Subcutaneous adipose tissue (tissue), 4 donors: Measurements from ENCODE around the gene ZMIZ1. TPM values are rescaled to one million over a fixed set of nuclear protein-coding genes. Genes with fewer than 3 reads are reported as not detected.

Experiments used
- total RNA-seq, 4 donors: library from RNA; depleted of rRNA; stranded (reverse); fragments of >200 nt; gene quantifications; one replicate each; pipeline ENCODE4 v1.1.0, GENCODE V29; 2016
- TF ChIP-seq, protein P1 (sequence below): fragments of 450-650 bp; IDR thresholded peaks from one replicate; pipeline ENCODE4 v1.5.1; 2016; ENCODE audit warnings: low read depth, mild to moderate bottlenecking, control low read depth, antibody characterized with exemption, moderate library complexity

ZMIZ1 gene
- total RNA-seq, 4 donors from 2014 or later, result 38.1 to 70.6 (median 51.4) TPM

DNA sequence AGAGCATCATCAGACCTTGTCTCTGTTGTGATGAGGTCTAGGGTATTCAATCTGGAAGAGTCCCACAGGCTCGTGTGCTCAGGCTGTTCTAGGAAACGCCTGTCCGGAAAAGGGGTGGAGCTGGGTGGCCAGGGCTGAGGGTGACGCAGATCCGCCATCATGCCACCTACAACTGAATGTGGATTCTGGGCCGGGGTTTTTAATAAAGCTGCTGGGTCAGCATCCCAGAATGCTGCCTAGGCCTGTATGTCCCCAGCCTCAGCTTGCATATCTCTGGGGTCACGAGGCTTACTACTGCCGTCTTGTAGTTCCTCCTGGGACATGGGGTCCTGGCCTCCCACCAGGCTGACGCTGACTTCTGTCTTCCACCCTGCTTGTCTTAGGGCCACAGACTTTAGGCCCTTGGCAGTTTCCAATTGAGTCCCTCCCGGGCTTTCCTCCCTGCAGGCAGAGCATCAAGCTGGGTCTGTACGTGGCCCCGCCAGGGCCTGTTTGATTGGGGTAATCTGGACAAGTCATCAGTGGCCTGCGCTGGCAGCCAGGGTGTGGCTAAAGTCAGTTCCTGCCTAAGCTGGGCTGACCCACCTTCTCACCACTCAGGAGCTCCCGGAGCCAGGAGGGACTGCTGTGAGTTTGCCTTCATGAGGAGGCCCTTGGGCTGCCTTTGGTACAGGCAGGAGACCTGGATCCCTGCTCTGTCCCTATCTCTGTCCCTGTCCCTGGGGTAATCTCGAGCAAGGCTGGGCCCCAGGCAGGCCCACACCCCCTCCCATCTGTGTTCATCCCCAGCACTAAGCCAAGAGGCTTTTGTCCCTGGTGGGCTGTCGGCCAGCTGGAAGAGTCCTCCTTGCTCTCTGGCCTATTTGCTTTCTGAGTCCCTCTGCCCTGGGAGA lies 79.9 kb downstream of the ZMIZ1 start:
- TF ChIP-seq, protein P1, sequence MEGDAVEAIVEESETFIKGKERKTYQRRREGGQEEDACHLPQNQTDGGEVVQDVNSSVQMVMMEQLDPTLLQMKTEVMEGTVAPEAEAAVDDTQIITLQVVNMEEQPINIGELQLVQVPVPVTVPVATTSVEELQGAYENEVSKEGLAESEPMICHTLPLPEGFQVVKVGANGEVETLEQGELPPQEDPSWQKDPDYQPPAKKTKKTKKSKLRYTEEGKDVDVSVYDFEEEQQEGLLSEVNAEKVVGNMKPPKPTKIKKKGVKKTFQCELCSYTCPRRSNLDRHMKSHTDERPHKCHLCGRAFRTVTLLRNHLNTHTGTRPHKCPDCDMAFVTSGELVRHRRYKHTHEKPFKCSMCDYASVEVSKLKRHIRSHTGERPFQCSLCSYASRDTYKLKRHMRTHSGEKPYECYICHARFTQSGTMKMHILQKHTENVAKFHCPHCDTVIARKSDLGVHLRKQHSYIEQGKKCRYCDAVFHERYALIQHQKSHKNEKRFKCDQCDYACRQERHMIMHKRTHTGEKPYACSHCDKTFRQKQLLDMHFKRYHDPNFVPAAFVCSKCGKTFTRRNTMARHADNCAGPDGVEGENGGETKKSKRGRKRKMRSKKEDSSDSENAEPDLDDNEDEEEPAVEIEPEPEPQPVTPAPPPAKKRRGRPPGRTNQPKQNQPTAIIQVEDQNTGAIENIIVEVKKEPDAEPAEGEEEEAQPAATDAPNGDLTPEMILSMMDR, result no peak

DNA sequence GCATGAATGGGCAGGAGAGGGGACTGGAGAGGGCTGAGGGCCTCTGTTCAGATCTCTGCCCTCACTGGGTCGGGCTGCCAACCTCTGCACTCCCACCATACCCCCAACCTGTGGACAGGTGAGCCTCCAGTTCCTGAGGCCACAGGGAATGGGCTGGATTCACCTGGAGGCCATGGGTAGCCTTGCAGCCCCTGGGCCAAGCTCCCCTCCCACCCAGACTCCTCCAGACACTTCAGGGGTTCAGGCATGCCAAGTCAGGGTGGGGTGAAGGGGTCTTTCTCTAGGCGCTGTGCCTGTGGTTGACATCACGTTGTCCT lies 80.5 kb downstream of the ZMIZ1 start:
- TF ChIP-seq, protein P1, result no peak

DNA sequence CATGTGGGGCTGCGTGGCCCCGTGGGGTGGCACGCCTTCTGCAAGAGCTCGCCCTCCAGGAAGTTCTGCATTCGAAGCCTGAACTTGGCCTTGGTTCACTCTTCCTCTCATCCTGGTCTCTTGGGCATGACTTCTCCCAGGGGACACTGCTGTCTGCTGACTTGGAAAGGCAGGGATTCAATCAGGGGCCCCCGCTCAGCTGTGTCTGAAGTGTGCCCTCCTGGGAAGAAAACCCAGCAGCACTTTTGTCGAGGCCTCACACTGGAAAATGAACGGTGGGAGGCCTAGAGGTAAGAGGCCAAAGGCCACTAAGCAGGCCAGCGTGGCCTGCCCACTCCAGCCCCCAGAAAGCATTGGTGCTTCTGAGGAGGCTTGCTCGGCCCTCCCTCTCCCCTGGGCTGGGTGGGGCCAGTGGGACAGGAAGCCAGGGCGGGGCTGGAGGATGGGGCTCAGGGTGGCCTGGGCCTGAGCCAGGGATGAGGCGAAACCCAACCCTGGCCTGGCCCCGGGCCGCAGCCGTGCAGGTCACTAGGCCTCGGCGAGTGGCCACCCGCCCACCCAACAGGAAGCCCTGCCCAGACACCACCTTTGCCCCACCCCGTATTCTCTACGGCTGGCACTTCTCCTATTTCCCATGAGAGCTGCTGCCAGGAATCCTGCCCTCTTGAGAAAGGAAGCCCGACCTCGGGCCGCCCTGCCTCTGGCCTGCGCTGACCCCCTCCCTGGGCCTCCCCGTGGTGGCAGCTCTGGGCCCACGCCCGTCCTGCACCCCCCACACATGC lies 81.1 kb downstream of the ZMIZ1 start:
- TF ChIP-seq, protein P1, result no peak

DNA sequence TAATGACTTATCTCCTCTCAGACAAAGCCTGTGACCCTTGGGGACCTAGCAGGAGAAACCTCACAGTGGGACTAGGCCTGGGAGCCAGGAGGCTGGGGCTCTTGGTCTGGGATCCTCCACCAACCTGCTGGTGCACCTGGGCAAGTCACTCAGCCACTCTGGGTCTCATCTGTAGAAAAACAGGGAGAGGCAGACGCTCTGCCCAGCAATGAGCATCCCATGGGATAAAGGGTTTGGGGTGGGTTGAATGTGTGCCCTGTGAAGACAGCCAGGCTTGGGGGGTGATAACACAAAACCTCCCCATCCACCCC lies 81.6 kb downstream of the ZMIZ1 start:
- TF ChIP-seq, protein P1, result no peak

DNA sequence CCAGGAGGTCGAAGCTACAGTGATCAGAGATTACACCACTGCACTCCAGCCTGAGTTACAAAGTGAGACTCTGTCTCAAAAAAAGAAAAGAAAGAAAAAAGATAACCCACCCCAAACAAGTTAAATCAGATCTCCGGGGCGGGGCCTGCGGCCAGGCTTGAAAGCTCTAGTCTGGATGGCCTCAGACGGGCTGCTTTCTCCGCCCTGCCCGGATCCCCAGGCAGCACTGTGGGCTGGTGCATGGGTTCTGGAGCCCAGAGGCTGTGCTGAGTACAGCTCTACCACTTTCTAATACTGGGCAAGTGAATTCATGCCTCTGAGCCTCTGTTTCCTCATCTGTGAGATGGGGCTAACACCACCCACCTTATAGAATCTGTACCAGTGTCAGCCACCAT lies 83.7 kb downstream of the ZMIZ1 start:
- TF ChIP-seq, protein P1, result no peak

DNA sequence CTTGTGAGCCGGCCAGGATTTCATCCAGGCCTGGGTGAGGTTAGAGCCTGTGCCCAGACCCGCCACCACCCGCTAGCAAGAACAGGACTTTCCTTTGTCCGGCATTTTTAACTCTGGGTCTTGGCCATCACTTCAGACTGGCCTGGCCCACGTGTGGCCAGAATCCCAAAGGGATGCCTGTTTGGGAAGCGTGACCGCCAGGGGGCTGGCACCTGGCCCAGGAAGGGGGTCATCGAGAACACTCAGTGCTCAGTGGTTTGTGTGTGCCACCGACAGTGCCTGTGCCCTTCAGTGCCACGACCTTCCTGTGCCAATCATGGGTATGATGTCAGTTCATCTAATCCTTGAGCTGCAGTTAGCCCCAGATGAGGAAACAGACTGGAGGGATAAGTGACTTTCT lies 85.0 kb downstream of the ZMIZ1 start:
- TF ChIP-seq, protein P1, result no peak

DNA sequence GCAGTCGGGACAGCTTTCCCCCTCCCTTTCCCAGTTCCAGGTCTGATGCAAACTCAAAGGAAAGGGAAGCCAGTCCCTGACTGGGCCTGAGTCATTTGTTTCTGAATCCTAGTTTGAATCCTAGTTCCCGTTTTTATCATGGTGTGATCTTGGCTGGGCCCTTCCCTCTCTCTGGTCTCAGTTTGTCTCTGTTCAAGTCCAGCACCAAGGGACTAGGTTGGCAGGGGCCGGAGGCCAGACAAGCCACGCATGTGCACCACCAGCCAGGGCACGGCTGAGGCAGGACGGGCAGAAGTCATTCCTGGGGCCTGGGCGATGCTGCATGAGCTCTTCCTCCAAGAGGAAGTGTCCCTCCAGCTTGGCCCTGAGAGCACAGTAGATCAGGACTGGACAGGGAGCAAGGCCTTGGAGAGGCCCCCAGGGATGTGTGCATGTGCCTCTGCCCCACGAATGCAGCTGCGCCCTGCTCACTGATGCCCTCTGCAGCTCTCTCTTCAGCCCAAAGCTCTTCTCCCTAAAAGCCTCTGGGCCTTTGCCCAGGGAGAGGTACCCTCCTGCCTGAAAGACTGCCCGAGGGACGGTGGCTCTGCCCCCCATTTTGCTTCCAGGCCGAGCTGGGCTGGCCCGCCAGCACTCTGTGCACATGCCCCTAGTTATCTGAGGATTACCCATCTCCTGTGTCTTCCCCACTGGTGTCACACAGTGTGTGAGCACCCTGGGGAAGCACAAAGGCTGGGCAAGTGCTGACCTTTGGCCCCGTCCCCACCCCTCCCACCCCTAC lies 86.7 kb downstream of the ZMIZ1 start:
- TF ChIP-seq, protein P1, result no peak
